ENCODE results near the gene CLDN16. TPM values are rescaled to one million over a fixed set of nuclear protein-coding genes. Genes with fewer than 3 reads are reported as not detected.

Gene CLDN16
- total and polyA plus RNA-seq, 2 of the 4 experiments (the other 2 are of a cell fraction): under 0.01 to 0.09 TPM

GRCh38 chr3:190396001-190396400 lies 8.0 kb downstream of the CLDN16 start:
- ATAC-seq (ENCODE audit: low read depth) (no peak), DNase-seq (no peak)
- H3K79me1 ChIP-seq (ENCODE audit: low read depth in 1 of 2, low read length in 2 of 2): no peaks in the 10 kb centered on the region
- H2BK5ac ChIP-seq (ENCODE audit: low read depth, low read length, poor library complexity, severe bottlenecking): no peak overlapping the region
- H3K9me3 ChIP-seq (ENCODE audit: control insufficient read depth, insufficient read depth, low read length): no peaks in the 10 kb centered on the region
- no peak overlapping the region for H4K8ac ChIP-seq (ENCODE audit: low read depth in 2 of 2, low read length in 2 of 2)
- no peak overlapping the region for H3K4me3 ChIP-seq (ENCODE audit: insufficient read depth, low read depth, low read length)
- dilution Hi-C loops (cut with HindIII; ENCODE audit: low sequenced_read_pairs, unreplicated experiment) (no loop called here), in situ Hi-C loops (cut with MboI; ENCODE audit: low sequenced_read_pairs) (no loop called here), intact Hi-C loops (cut with micrococcal nuclease) (no loop called here)
- H3K23ac ChIP-seq (ENCODE audit: low read depth, low read length): no peak overlapping the region
- no peaks in the 10 kb centered on the region for H3K9me1 ChIP-seq (ENCODE audit: insufficient read depth, low read length)
- POLR2A ChIA-PET (ENCODE audit: unreplicated experiment): no interaction called here
- no TSS peak for BruUV-seq (replicated peaks)
- H2AFZ ChIP-seq (replicated peaks; ENCODE audit: low read length, poor library complexity): no peak overlapping the region
- peaks cover 2% of the 10 kb centered on the region; the same call in 1 of the 2 replicates for H3K4me1 ChIP-seq (ENCODE audit: control insufficient read depth, insufficient read depth, low read length)
- no peak overlapping the region for H3K56ac ChIP-seq (ENCODE audit: extremely low read depth, insufficient read depth, low read length)
- CTCF ChIA-PET: no interaction called here
- TF ChIP-seq RCOR1 (IDR thresholded peaks at IDR 0.05; ENCODE audit: insufficient replicate concordance, low read length) (no peak), MAFK (IDR thresholded peaks at IDR 0.05; ENCODE audit: low read depth, low read length) (no peak), RAD21 (IDR thresholded peaks at IDR 0.05; ENCODE audit: low read length) (no peak)
- H3K4ac ChIP-seq (ENCODE audit: low read depth, low read length): no peak overlapping the region
- H4K5ac ChIP-seq (ENCODE audit: low read depth, low read length): no peak overlapping the region
- H3K18ac ChIP-seq (ENCODE audit: low read depth, low read length): no peak overlapping the region
- no peaks in the 10 kb centered on the region for H3K27me3 ChIP-seq (ENCODE audit: control insufficient read depth, insufficient read depth, low read length)
- H2BK120ac ChIP-seq (ENCODE audit: low read depth, low read length): no peak overlapping the region
- H2AK5ac ChIP-seq (ENCODE audit: low read depth, low read length): no peak overlapping the region
- H2BK15ac ChIP-seq (ENCODE audit: low read depth, low read length): no peak overlapping the region
- H2AK9ac ChIP-seq (replicated peaks; ENCODE audit: low read depth, low read length, poor library complexity): no peak overlapping the region
- H3K9ac ChIP-seq (ENCODE audit: low read depth, low read length): no peak overlapping the region
- no peak overlapping the region for H3K14ac ChIP-seq (replicated peaks; ENCODE audit: low read depth, low read length)
- H4K20me1 ChIP-seq (ENCODE audit: insufficient read depth, low read length): no peaks in the 10 kb centered on the region
- H4K91ac ChIP-seq (ENCODE audit: insufficient read depth, low read depth, low read length): no peak overlapping the region
- H3K36me3 ChIP-seq (ENCODE audit: control insufficient read depth, insufficient read depth, low read length): no peaks in the 10 kb centered on the region
- no peak overlapping the region for H3K27ac ChIP-seq (ENCODE audit: insufficient read depth, low read length)
- no peak overlapping the region for H3K4me2 ChIP-seq (ENCODE audit: low read depth, low read length)
- no peak overlapping the region for H2BK20ac ChIP-seq (ENCODE audit: low read depth, low read length)
